Subcutaneous abdominal adipose tissue (tissue), 5 donors: ENCODE data around the gene SEL1L.
"Not testable (repeated sequence)": the region's sequence is repeated elsewhere in the genome, so short reads cannot be mapped to it uniquely, and the experiment has no call there.

Experiments
- H3K27ac ChIP-seq: one replicate; pipeline ENCODE4 v1.7.0; 2013; ENCODE audit warnings: low read depth, mild to moderate bottlenecking, inconsistent platforms, low read length, moderate library complexity
- H3K27me3 ChIP-seq, 5 donors: one replicate each; pipeline ENCODE4 v1.7.0; 2013; ENCODE audit warnings: low read length in 5 of 5, inconsistent platforms in 1 of 5; ENCODE audit not compliant: control insufficient read depth in 5 of 5, insufficient read depth in 4 of 5
- H3K36me3 ChIP-seq, 5 donors: one replicate each; pipeline ENCODE4 v1.7.0; 2013; ENCODE audit warnings: low read length in 5 of 5; ENCODE audit not compliant: control insufficient read depth in 5 of 5, insufficient read depth in 5 of 5
- H3K4me1 ChIP-seq, 5 donors: one replicate each; pipeline ENCODE4 v1.7.0; 2013; ENCODE audit warnings: low read length in 5 of 5, mild to moderate bottlenecking in 3 of 5, moderate library complexity in 1 of 5; ENCODE audit not compliant: control insufficient read depth in 5 of 5, insufficient read depth in 5 of 5
- H3K4me3 ChIP-seq, 5 donors: one replicate each; pipeline ENCODE4 v1.7.0; 2013; ENCODE audit warnings: low read length in 5 of 5, low read depth in 1 of 5
- H3K9ac ChIP-seq, 5 donors: one replicate each; pipeline ENCODE4 v1.7.0; 2013; ENCODE audit warnings: low read length in 5 of 5, mild to moderate bottlenecking in 4 of 5, moderate library complexity in 3 of 5
- H3K9me3 ChIP-seq, 5 donors: one replicate each; pipeline ENCODE4 v1.7.0; 2013; ENCODE audit warnings: low read length in 5 of 5; ENCODE audit not compliant: control insufficient read depth in 5 of 5
- donor health status: healthy.
- donor health status: healthy.
- donor health status: healthy.
- donor health status: healthy.
- donor health status: healthy.

Gene SEL1L

DNA sequence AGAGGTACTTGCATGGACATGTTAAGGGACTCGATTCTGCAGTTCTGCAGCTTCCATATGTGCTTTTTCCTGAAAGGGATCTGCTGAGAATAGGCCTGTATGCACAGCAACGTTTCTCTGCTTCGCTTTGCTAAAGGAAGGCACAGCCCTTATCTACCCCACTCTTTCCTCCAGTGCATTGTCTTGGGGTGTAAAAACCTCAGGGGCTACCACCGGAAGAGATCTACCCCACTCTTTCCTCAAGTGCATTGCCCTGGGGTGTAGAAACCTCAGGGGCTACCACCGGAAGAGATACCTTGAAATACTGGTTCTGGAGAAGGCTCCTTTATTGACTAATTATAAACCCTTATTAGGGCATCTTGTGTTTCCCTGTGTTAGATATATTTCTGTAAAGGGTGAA, 52.9 kb downstream of the SEL1L start:
- peaks cover 49 to 76% (median 61%) of the 10 kb centered on the region in 5 donors for H3K36me3 ChIP-seq

DNA sequence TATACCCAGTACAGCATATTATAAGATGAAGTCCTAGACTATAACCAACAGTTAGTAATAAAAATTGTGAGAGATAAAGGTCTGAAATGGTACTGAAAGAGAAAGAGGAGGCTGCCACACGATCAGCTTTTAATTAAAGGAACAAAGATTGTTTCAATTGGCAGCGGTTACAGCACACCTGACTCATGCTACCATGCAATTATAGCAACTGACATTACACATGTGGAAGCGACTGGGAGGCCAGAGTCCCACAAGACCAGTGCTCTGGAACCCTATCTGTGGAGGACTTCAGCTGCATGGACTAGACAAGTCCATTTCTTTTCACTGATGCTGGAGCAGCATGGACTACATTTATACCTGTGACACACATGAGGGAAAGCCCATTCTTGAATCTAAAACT, 55.2 kb downstream of the SEL1L start:
- no peaks in the 10 kb centered on the region for H3K27me3 ChIP-seq
- H3K27ac ChIP-seq: peak overlapping the region; percentile 25
- H3K36me3 ChIP-seq: peaks cover 37 to 63% (median 47%) of the 10 kb centered on the region in 5 donors
- H3K9me3 ChIP-seq: no peaks in the 10 kb centered on the region
- no peak overlapping the region for H3K9ac ChIP-seq
- H3K4me1 ChIP-seq: peaks cover 0 to 7% (median 3%) of the 10 kb centered on the region in 5 donors
- no peak overlapping the region for H3K4me3 ChIP-seq

More for the DNA sequence above, 52.9 kb downstream of the SEL1L start:
- H3K4me3 ChIP-seq: no peak overlapping the region
- H3K27me3 ChIP-seq: no peaks in the 10 kb centered on the region
- H3K4me1 ChIP-seq: peaks cover 0 to 7% (median 3%) of the 10 kb centered on the region in 5 donors
- no peaks in the 10 kb centered on the region for H3K9me3 ChIP-seq
- no peak overlapping the region for H3K27ac ChIP-seq
- H3K9ac ChIP-seq: no peak overlapping the region

DNA sequence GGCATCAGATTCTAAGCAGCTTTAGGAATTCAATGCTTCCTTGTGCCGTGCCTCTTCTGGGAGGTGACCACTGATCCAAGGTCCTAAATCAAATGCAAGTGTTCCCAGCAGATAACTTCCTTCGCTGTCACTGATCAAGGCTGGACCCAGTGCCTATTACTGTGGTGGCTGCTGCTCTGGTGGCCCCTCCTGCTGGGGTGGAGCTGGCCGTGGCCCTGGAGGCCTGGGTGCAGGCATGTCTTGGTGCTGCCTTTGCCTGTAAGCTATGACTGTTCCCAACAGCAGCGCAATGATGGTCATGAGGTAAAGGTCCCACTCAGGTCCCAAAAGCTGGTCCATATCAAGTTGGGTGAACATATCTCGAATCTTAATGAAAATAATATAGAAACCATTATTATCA, 56.8 kb downstream of the SEL1L start:
- Histone ChIP-seq H3K4me1 (peaks cover 0 to 7% (median 3%) of the 10 kb centered on the region in 5 donors), H3K4me3 (no peak overlapping the region), H3K9ac (no peak overlapping the region), H3K27ac (no peak overlapping the region), H3K36me3 (peaks cover 37 to 56% (median 46%) of the 10 kb centered on the region in 5 donors), H3K27me3 (no peaks in the 10 kb centered on the region), H3K9me3 (no peaks in the 10 kb centered on the region)

DNA sequence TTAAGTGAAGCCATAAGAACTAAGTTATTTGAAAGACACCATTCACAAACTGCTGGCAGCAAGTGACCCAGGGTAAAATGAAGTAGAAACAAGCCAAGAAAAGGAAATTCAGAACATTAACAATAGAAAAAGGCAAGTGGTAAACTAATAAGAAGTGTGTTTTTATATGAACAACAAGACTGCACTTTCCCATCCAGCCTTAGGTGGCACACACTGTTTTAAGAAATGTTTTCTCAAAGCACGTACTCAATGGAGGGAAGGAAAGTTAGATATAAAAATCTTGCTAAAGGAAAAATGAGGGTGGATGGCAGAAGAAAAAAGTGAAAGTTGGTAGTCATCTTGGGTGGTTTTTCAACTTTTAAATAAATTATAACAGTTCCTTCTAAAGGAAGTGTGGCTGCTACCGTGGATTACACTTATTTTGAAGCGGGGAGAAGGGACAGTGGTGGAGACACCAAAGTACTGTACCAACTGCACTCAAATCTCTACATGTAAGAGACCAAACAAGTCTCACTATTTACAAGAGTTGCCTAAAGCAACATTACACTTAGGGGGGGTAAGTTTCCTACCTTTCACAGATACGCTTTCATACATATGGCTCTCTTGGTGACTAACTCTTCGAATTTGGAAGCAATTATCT, 58.8 kb downstream of the SEL1L start:
- Histone ChIP-seq H3K27ac (no peak overlapping the region), H3K9me3 (no peaks in the 10 kb centered on the region), H3K4me1 (peaks cover 0 to 7% (median 3%) of the 10 kb centered on the region in 5 donors), H3K36me3 (peaks cover 33 to 47% (median 39%) of the 10 kb centered on the region in 5 donors), H3K9ac (no peak overlapping the region), H3K4me3 (no peak overlapping the region), H3K27me3 (no peaks in the 10 kb centered on the region)

DNA sequence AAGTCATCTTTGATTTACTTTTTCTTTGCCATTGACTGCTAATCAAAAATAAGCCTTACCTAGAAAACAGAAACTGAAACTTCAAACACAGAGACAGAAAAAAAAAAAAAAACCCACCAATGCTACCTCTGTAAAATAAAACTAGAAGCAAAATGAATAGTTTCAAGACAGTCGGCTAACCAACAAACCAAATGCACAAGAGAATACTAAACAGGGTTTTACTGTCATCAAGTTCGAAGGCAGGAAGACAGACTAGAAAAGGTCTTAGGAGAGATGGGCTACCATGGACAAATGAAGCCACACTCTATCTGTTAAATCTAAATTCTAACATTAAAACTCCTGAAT, 59.5 kb downstream of the SEL1L start:
- Histone ChIP-seq H3K9ac (no peak overlapping the region), H3K36me3 (peaks cover 26 to 42% (median 32%) of the 10 kb centered on the region in 5 donors), H3K27me3 (no peaks in the 10 kb centered on the region), H3K9me3 (no peaks in the 10 kb centered on the region), H3K4me1 (peaks cover 0 to 7% (median 3%) of the 10 kb centered on the region in 5 donors), H3K27ac (no peak overlapping the region), H3K4me3 (no peak overlapping the region)

DNA sequence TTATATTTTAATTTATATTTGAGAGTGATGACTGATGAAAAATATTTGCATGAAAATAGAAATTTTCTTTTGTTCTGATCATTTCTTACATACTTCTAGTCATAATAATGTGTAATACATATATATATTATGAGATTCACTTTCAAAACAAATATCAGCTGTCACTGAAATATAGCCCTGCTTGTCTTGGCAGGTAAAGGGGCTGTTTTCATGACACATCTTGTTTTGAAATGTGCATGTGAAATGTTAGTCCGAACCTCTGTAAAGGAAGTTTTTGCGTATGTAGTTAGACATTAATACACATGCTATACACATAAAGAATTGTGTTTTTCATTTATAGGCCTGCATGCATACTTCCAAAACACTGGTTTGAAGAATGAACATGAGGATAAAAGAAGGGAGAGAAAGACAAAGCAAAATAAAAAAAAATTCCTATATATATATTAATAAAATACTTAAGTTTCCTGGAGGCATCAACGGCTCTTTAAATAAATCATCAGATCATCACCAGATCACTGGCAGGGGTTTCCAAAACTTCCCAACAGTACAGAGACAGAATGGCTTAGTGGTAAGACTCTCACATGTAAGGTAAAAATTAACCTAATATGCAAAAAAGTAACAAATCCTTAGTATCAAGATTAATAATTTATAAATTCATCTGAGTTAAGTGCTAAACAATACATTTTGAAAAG, 60.1 kb downstream of the SEL1L start:
- Histone ChIP-seq H3K4me3 (no peak overlapping the region), H3K9ac (no peak overlapping the region), H3K9me3 (no peaks in the 10 kb centered on the region), H3K36me3 (peaks cover 22 to 37% (median 27%) of the 10 kb centered on the region in 5 donors), H3K27me3 (no peaks in the 10 kb centered on the region), H3K4me1 (peaks cover 0 to 7% (median 3%) of the 10 kb centered on the region in 5 donors), H3K27ac (no peak overlapping the region)

DNA sequence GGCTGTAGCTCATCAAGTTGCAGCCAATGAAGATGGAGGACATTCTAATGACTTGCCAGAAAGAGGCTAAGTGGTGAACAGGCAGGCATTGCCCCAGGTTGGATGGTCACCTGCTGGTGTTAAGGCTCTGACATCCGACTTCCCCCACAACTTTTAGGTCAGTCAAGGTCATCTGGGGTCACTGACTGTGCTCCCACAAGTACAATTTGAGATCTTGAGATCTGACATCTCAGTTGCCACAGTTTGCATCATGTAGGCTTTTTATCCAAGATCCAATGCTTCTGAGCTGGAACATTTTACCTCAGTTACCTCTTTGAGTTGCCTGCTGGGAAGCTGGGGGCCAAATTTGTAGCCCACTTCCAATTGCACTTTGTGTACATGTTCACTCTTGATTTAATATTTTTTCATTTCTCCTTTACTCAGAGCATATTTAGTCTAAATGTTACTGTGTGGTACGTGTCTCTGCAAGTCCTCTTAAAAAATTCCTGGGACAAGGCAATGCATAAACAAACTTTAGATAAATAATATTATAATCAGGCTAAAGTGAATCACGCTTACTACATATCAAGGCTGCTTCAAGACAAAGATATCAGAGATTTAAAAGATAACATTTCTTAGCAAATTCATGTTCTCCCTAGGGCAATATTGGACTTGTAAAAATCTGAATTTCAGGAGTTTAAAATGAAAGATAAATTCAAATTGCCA, 61.4 kb downstream of the SEL1L start:
- H3K27ac ChIP-seq: no peak overlapping the region
- H3K9me3 ChIP-seq: no peaks in the 10 kb centered on the region
- H3K36me3 ChIP-seq: peaks cover 18 to 28% (median 23%) of the 10 kb centered on the region in 5 donors

DNA sequence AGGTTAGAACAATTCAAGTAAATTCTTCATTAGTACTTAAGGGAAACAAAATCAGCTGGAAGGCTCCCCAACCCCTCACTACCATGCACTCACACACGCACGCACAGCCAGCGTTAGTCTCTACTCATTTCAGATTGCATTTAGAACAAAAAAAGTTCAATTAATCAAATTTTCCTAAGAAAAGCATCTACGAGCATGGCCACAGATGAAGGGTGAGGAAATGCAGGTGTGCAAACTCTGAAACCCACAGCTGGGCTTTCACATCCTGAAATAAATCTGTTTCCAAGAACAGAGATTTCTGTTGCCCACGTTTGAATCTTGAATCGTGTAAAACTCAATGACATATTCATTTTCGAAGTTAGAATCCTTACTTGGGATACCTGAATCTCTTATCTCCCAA, 62.6 kb downstream of the SEL1L start:
- Histone ChIP-seq H3K9me3 (no peaks in the 10 kb centered on the region), H3K4me3 (no peak overlapping the region), H3K9ac (no peak overlapping the region), H3K36me3 (peaks cover 9 to 17% (median 12%) of the 10 kb centered on the region in 5 donors), H3K27ac (no peak overlapping the region), H3K4me1 (peaks cover 0 to 4% (median 0%) of the 10 kb centered on the region in 5 donors), H3K27me3 (no peaks in the 10 kb centered on the region)

More for the DNA sequence above, 61.4 kb downstream of the SEL1L start:
- Histone ChIP-seq H3K4me1 (peaks cover 0 to 4% (median 0%) of the 10 kb centered on the region in 5 donors), H3K27me3 (no peaks in the 10 kb centered on the region), H3K4me3 (no peak overlapping the region), H3K9ac (no peak overlapping the region)

DNA sequence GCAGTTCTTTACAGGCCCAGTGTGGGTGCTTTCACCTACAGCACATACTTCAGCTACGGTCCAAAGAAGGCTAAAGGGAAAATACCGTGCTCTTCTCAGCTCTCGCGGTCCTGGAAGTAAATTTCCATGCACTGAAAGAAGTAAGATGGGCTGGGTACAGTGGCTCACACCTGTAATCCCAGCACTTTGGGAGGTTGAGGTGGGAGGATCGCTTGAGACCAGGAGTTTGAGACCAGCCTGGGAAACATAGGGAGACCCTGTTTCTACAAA, 63.2 kb downstream of the SEL1L start:
- H3K9ac ChIP-seq, H3K4me3 ChIP-seq, H3K27me3 ChIP-seq, H3K9me3 ChIP-seq, H3K4me1 ChIP-seq, H3K27ac ChIP-seq: not testable (repeated sequence)
- peaks cover 4 to 11% (median 7%) of the 10 kb centered on the region in 5 donors for H3K36me3 ChIP-seq

DNA sequence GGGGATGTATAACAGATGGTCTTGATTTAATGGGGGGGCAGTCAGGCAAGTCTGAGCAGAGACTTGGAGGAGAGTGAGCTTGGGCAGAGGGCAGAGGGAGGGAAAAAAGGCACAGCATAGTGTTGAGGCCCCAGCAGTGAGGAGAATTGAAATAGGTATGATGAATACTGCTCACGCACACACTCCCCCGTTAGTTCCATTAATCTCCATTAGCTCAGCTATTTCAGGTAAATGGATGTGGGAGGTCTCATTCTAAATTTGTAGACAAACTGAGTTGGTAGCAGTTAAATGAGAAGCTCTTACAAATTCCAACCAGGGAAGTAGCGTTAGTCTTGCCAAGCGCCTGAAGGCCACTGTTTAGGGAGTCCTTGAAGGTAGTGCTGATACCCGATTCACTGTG, 66.8 kb downstream of the SEL1L start:
- no peaks in the 10 kb centered on the region for H3K27me3 ChIP-seq
- H3K9ac ChIP-seq: no peak overlapping the region

More for the DNA sequence above, 66.8 kb downstream of the SEL1L start:
- Histone ChIP-seq H3K9me3 (no peaks in the 10 kb centered on the region), H3K36me3 (peaks cover 0 to under 1% (median 0%) of the 10 kb centered on the region in 5 donors), H3K27ac (no peak overlapping the region), H3K4me1 (peaks cover 0 to 8% (median 5%) of the 10 kb centered on the region in 5 donors), H3K4me3 (no peak overlapping the region)
